ENCODE results near the gene PTPRS.

The PTPRS gene

DNA sequence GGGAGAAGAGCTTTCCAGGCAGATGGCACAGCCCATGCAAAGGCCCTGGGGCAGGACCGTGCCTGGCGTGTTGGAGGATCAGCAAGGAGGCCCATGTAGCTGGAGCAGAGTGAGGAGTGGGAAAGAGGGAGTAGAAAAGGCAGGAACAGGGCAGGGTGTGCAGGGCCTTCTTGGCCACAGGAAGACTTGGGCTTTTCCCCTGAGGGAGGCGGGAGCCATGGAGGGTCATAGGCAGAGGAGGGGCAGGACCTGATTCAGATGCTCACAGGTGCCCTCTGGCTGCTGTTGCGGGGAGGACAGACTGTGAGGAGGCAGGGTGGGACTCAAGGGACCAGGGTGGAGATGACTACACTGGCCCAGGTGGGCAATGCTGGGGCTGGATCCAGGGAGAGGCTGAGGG is 13.8 kb upstream of the PTPRS start:
- no peak for DNase-seq

DNA sequence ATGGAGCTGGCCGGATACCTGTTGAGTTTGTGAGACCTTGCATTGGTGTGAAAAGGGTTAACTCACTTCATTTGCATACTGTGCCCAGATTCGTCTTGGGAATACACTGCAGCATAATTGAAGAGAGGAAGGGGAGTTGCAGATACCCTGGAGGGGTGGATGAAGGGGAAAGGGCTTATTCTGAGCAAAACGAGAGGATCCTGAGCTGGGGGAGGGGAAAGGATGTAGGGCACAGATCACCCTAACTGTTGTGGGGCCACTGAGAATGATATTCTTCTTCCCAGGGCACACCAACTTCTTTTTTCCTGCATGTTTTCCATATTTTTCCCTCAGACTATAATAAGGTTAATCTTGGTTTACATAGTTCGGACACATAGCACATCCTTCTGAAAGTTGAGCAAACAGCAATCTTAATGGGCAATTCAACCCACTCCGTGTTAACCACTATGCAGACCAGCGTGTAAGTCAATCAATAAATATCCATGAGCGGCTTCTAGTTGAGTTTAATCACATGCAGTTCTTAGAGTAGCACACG is 11.7 kb upstream of the PTPRS start:
- no peak for DNase-seq

DNA sequence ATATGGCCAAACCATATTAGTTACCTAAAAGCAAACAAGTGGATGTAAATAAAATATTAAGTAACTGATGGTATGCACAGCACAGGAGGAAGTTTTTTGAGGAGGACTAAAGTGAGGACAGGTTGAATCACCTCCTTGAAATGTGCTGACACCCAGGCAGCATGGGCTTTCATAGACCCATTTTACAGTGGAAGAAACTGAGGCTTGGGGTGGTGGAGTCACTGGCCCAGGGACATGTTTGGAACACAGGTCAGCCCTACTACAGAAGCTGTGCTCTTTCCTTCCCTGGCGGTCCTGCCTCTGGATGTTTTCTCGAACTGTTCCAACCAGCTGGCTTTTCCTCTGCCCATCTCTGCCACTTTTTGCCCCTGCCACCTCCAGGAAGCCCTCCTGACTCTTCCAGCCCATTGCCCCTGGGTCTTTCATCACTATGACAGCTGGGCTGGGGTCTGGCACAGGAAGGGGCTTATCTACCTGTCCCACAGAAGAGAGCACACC is 11.2 kb upstream of the PTPRS start:
- no peak for DNase-seq

- DNase-seq: no peak
Observed at GRCh38 chr19:5349041-5349440, 8.4 kb upstream of the PTPRS start.

- DNase-seq: no peak
Observed at GRCh38 chr19:5345895-5346386, 5.3 kb upstream of the PTPRS start.

GRCh38 chr19:5343848-5344247 is 3.2 kb upstream of the PTPRS start:
- DNase-seq: no peak

DNA sequence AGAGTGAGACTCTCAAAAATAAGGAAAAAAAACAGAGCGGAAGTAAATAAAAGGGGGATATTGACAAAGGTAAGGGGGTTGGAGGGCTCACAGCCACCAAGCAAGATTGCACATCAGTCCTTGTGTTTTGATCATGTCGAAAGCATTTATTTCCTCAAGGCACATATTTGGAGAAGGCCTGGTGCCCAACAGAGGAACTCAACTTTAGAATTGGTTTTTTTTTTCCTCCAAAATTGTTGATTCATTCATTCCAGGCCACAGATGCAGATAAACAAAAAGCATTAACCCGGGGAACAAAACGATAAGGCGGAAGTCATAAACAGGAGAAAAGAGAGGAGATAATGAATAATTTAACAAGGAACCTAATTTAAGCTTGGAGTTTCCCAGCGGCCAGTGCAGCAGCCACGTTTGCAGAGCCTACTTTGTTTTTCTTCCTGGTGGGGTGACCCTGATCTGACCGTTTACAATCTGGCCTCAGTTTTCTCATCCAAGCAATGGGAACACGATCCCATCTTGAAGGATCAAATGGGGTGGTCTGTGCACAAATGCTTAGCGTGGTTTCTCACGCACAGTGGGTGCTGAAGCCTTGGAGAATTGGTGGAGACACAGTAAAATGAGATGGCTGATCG is 2.1 kb upstream of the PTPRS start:
- no peak for DNase-seq

DNA sequence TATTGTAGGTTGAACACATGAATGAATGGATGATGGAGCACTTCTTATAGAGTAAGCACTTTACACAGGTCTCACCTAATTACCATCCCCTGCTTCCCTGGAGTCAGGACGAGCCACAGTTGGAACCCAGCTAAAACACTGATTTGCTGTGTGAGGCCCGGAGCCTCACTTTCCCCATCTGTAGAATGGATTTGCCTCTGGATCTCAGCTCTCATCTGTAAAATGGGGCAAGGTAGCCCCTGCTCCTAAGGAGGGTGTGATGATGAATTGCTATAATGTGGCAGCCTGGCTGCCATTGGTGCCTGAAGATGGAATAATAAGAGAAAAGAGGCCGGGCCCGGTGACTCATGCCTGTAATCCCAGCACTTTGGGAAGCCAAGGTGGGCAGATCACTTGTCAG is 1.4 kb upstream of the PTPRS start:
- no peak for DNase-seq

DNA sequence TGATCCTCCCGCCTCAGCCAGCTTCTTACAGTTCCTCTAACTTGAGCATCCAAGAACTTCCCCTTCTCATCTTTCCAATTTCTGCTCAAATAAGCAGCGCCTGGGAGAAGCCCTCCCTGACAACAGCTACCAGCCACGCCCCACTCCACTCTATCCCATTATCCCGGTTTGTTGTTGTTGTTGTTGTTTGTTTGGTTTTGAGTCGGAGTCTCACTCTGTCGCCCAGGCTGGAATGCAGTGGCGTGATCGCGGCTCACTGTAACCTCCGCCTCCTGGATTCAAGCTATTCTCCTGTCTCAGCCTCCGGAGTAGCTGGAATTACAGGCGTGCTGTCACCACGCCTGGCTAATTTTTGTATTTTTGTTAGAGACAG is 822 bp upstream of the PTPRS start:
- DNase-seq: no peak

- peak; percentile 34 to 36 for DNase-seq
Observed at GRCh38 chr19:5339950-5340636, 519 bp downstream of the PTPRS start.

DNA sequence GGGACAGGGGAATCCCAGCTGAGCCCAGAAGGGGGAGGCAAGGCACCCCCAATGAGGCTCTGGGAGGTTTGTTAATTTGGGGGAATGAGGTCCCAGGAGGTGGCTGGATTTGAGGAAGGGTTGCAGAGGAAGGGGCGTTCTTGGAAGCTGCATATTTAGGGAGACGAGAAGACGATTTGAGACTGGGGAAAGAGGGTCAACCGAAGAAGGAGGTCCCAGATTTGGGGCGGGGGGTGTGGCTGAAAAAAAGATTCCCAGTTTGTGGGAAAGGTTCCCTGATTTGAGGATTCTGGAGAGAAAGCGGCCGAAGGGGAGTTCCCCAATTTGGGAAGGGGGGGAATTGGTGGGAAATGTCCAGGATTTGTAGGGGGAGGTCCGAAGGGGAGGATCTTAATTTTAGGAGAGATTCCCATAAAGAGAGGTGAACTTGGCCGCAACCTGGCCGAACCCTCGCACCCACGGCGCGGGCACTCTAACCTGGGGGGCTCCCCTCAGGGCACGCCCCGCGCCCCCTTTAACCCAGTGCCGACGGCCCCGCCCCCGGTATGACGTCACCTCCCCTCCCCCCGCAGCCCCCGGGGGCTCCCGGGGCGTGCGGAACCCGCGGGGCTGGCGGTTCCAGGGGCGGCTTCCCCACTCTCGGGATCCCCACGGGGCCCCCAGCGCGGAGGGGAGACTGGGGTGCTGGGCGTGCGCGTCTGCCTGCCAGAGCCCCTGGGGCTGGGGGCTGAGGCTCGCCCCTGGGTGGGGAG is 1.2 kb downstream of the PTPRS start:
- no peak for DNase-seq

DNA sequence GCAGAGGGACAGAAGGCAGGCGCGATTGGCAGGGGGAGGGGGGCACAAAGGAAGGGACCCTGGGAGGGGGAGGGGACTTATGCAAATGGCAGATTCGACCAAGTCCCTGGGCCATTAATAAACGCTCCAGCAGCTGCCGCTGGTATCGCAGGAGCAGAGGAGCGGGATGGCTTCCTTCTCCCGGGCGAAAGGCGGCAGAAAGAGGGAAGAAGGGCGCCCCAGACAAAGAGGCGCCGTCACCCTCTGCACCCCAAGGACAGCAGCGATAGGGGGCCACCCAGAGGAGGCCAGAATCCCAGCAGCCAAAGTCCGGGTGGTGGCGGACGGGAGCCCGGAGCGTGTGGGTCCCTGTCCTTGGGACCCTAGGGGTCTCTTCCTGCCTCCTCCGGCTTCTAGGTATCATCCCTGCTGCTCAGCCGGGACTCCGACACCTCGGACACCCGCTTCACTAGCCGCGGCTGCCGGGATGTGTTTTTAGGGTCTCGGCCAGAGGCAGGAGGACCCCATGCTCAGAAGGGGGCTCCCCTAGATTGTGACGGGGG is 1.9 kb downstream of the PTPRS start:
- no peak for DNase-seq

GRCh38 chr19:5337708-5338655 is 2.6 kb downstream of the PTPRS start:
- peak in 1 of 2 experiments; percentile 23 for DNase-seq

DNA sequence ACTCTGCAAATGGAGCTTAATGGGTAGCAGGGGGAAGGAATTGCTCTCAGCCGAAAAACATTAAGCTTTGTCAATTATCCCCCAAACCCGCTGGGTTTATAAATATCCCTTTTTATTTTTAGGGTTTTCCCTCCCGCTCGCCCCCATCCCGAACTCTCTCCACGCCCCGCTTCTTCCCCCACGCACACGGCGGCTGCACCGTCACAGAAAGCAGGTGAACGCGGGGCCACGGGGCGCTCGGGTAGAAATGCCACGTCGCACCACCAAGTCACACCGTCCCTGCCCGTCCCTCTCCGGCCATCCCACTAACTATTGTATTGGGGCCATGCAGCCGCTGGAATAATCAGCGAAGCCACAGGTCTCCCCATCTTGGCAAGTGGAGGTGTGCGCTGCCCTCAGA is 3.5 kb downstream of the PTPRS start:
- DNase-seq: no peak

- no peak for DNase-seq
Observed at GRCh38 chr19:5336195-5336965, 4.2 kb downstream of the PTPRS start.

DNA sequence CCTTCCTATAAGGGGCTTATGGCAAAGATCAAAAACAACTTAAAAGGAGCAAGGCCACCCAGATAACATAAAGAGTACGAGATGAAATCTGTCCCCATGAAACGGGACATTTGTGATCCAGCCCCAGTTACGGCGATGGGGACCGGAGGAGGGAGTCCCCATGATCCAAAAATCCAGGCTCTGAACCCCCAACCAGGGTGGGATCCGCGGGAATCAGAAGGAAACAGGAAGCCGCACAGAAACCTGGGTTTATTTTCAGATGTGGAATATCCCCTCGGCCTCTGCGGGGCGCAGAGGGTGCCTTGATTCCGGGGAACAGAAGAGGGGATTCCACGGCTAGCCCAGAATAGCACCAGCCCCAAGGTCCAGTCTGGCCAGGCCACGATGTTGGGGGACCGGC is 5.0 kb downstream of the PTPRS start:
- DNase-seq: no peak

DNA sequence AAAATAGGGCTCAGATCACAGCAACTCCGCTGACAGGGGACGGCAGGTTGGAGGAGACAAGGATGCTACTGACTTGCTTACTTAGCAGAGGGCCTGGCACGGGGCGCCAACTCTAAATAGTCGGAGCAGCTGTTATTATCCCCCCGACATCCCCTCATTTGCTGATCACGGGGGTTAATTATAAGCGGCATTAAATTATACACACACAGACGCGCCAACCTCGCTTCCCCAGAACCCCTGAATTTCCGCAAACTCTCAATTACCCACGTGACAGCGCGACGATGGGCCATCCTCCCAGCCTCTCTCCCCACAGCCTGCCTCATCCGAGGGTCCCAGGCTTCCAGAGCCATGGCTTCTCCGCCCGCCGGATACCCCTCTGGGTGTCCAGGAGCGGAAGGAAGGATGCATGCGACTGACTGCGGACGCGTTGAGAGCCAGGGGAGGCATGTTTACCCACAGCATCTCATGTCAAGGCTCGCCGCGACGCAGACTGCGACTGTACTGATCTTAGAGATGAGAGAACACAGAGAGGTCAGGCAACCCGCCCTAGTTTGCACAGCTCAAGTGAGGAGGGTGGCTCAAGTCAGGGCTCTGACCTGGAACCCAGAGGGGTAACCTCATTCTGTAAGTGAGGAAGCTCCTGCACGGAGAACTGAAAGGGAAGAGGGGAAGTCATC is 5.7 kb downstream of the PTPRS start:
- DNase-seq: no peak

- DNase-seq: no peak
Observed at GRCh38 chr19:5334366-5334739, 6.3 kb downstream of the PTPRS start.

DNA sequence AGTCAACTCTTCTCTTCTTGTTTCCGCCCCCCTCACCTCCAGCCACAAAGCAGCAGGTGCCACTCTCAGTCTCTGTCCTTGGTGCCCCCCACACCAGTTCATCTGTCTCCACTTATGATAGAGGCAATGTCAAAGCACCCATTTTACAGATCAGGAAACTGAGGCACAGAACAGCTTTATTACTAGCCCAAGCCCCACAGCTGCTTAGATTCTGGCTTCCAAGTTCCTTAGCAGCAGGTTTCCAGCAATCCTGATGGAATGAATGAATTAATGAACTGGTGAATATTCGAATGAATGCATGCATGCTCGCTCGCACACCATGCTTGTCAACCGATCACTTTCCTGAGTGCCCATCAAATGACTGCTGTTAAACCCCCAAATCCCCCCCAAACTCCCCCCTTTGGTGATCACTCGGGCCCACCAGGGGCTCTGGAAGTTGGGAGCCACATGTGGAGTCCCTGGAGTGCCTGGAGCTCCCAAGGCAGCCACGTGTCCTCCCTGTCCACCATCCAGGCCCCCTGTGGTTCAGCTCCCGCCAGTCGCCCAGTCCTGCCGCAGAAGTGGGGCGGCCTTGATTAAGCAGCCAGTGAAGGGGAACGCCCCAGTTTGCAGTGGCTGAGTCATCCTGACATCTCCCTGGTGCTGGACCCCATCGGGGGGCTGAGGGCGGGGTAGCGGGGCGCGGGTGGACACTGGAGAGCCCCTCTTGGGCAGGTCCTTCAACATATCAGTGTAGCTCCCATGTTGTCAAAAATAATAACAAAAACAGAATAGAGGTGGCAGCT is 6.8 kb downstream of the PTPRS start:
- DNase-seq: no peak

DNA sequence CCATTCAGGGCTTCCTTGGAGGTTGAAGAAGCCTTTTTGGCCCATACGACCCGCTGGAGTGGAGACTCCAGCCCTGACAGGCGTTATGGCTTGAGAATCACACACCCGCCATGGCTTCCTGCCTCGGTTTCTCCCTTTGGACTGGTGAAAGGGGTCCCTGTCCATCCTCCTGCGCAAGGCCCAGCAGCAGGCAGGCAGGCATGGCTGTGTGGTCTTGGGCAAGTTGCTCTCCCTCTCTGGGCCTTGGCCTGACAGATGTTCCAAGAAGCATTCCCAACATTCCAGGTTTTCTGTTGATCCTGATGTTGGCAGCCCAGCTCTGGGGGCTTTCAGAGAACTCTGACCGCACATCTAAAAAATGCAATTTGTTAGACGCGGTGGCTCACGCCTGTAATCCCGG is 8.1 kb downstream of the PTPRS start:
- DNase-seq: no peak
